Stimulated activated CD4-positive, alpha-beta T cell treated with anti-CD3 and anti-CD28 coated beads, TNF-alpha, amount 100 ng/mL, for 48 hours (primary cell): ENCODE results near the gene TCP11L1.

Experiments
- DNase-seq, 3 donors: peaks; one replicate each; pipeline ENCODE4 v3.0.0-alpha.2; 2020; ENCODE audit warnings: low read depth in 3 of 3

TCP11L1 gene

GRCh38 chr11:33039274-33040032 is at the start of gene TCP11L1:
TCP11L1 (plus strand) TSS chr11:33039572; CDS start chr11:33043774, 4,202 bp downstream.
- DNase-seq = peak; percentile 27 to 72 (median 70)

GRCh38 chr11:32990481-32990880 is 48.9 kb upstream of the TCP11L1 start:
- DNase-seq = no peak

GRCh38 chr11:32991427-32991826 is 47.9 kb upstream of the TCP11L1 start:
- no peak for DNase-seq

- DNase-seq = no peak
These were observed 47.5 kb upstream of the TCP11L1 start for GRCh38 chr11:32991898-32992297.

- no peak for DNase-seq
These were observed 39.2 kb upstream of the TCP11L1 start for GRCh38 chr11:33000181-33000580.

- no peak for DNase-seq
These were observed 38.1 kb upstream of the TCP11L1 start for GRCh38 chr11:33001281-33001680.

- no peak for DNase-seq
These were observed 37.4 kb upstream of the TCP11L1 start for GRCh38 chr11:33001751-33002542.

- no peak for DNase-seq
These were observed 34.2 kb upstream of the TCP11L1 start for GRCh38 chr11:33005175-33005574.

- no peak for DNase-seq
These were observed 33.4 kb upstream of the TCP11L1 start for GRCh38 chr11:33006010-33006409.

GRCh38 chr11:33013755-33014154 is 25.6 kb upstream of the TCP11L1 start:
- no peak for DNase-seq

GRCh38 chr11:33015621-33016551 is 23.5 kb upstream of the TCP11L1 start, which contains the start of gene DEPDC7:
DEPDC7 (plus strand) TSS chr11:33015878; CDS start chr11:33015956, 78 bp downstream.
- DNase-seq = peak; percentile 57 to 74 (median 63)

- DNase-seq = no peak
These were observed 22.7 kb upstream of the TCP11L1 start for GRCh38 chr11:33016654-33017053.

- no peak for DNase-seq
These were observed 21.9 kb upstream of the TCP11L1 start for GRCh38 chr11:33017478-33017877.

GRCh38 chr11:33017965-33018364 is 21.4 kb upstream of the TCP11L1 start:
- no peak for DNase-seq

GRCh38 chr11:33018840-33019239 is 20.5 kb upstream of the TCP11L1 start:
- no peak for DNase-seq

GRCh38 chr11:33021501-33021900 is 17.9 kb upstream of the TCP11L1 start:
- no peak for DNase-seq

- no peak for DNase-seq
These were observed 17.4 kb upstream of the TCP11L1 start for GRCh38 chr11:33021937-33022336.

- DNase-seq = no peak
These were observed 14.0 kb upstream of the TCP11L1 start for GRCh38 chr11:33025339-33025722.

- no peak for DNase-seq
These were observed 12.1 kb upstream of the TCP11L1 start for GRCh38 chr11:33027233-33027632.

GRCh38 chr11:33027846-33028536 is 11.4 kb upstream of the TCP11L1 start:
- DNase-seq = no peak

- DNase-seq = no peak
These were observed 10.8 kb upstream of the TCP11L1 start for GRCh38 chr11:33028537-33028914.
